Right hindlimb (tissue), 1 donor: ENCODE results near the gene IRAK4.
"Not testable (repeated sequence)": the region's sequence is repeated elsewhere in the genome, so short reads cannot be mapped to it uniquely, and the experiment has no call there.

Experiments
- DNase-seq: peaks from one replicate; pipeline ENCODE4 v3.0.0-alpha.2; 2018

The IRAK4 gene

GRCh38 chr12:43758728-43759563 lies at the start of gene IRAK4, which contains the start of gene PUS7L:
Gene IRAK4 (plus strand): TSS chr12:43758951. CDS start chr12:43768112, 9,161 bp downstream.
Gene PUS7L (minus strand): TSS chr12:43758790. CDS start chr12:43755245, 3,545 bp downstream.
- peak; percentile 96 for DNase-seq

- DNase-seq: no peak
Measured at GRCh38 chr12:43711348-43711747, 47.4 kb upstream of the IRAK4 start.

- DNase-seq: no peak
Measured at GRCh38 chr12:43722621-43723020, 36.1 kb upstream of the IRAK4 start.

GRCh38 chr12:43723134-43723533 lies 35.6 kb upstream of the IRAK4 start:
- no peak for DNase-seq

GRCh38 chr12:43728117-43728516 lies 30.6 kb upstream of the IRAK4 start:
- DNase-seq: no peak

- no peak for DNase-seq
Measured at GRCh38 chr12:43728698-43729097, 30.1 kb upstream of the IRAK4 start.

- no peak for DNase-seq
Measured at GRCh38 chr12:43730283-43730682, 28.5 kb upstream of the IRAK4 start.

- DNase-seq: no peak
Measured at GRCh38 chr12:43733687-43734086, 25.1 kb upstream of the IRAK4 start.

GRCh38 chr12:43736927-43737440 lies 21.8 kb upstream of the IRAK4 start:
- no peak for DNase-seq

GRCh38 chr12:43737646-43738045 lies 21.1 kb upstream of the IRAK4 start:
- DNase-seq: no peak

GRCh38 chr12:43740511-43741100 lies 18.1 kb upstream of the IRAK4 start:
- no peak for DNase-seq

- no peak for DNase-seq
Measured at GRCh38 chr12:43742106-43742505, 16.6 kb upstream of the IRAK4 start.

- DNase-seq: no peak
Measured at GRCh38 chr12:43744826-43745225, 13.9 kb upstream of the IRAK4 start.

- no peak for DNase-seq
Measured at GRCh38 chr12:43749016-43749415, 9.7 kb upstream of the IRAK4 start.

- DNase-seq: no peak
Measured at GRCh38 chr12:43750814-43751213, 7.9 kb upstream of the IRAK4 start.

GRCh38 chr12:43751360-43751759 lies 7.4 kb upstream of the IRAK4 start:
- DNase-seq: not testable (repeated sequence)

- DNase-seq: no peak
Measured at GRCh38 chr12:43754015-43754414, 4.7 kb upstream of the IRAK4 start.

GRCh38 chr12:43758247-43758727 lies 464 bp upstream of the IRAK4 start:
- DNase-seq: no peak

- no peak for DNase-seq
Measured at GRCh38 chr12:43760396-43760795, 1.6 kb downstream of the IRAK4 start.

- no peak for DNase-seq
Measured at GRCh38 chr12:43761500-43761899, 2.7 kb downstream of the IRAK4 start.

- DNase-seq: no peak
Measured at GRCh38 chr12:43762596-43762995, 3.8 kb downstream of the IRAK4 start.

GRCh38 chr12:43763769-43764168 lies 5.0 kb downstream of the IRAK4 start:
- DNase-seq: no peak

GRCh38 chr12:43764528-43764927 lies 5.8 kb downstream of the IRAK4 start:
- DNase-seq: no peak

GRCh38 chr12:43766291-43766690 lies 7.5 kb downstream of the IRAK4 start:
- DNase-seq: no peak
